ENCODE results near the gene WSB1. TPM values are rescaled to one million over a fixed set of nuclear protein-coding genes. Genes with fewer than 3 reads are reported as not detected.
A peak's percentile ranks its signal among the peaks of the same experiment; 100 is the strongest.

The WSB1 gene
- total and polyA plus RNA-seq, 9 of the 15 experiments (the other 6 are each of a cell fraction or from before 2014, with no cell fraction given) = 22.8 to 229 (median 81.1) TPM

DNA sequence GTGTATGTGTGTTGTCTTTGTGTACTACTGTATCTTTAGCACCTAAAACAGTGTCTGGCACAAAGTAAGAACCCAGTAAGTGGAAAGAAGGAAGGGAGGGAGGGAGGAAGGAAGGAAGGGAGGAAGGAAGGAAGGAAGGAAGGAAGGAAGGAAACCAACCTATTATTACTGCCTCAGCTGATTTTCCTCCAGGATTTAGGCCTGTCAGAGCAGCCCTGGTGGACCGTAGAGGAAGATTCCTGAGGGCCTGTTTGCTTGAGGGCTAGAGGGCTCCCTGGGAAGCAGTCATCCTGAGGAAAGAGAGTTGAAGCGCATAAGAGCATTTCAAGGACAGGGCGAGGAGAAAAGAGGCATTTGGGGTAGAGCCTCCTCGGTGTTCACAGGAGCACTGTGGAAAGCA lies 61.5 kb downstream of the WSB1 start:
- no TSS peak for BruUV-seq (replicated peaks)
- intact Hi-C loops (cut with micrococcal nuclease) (loop anchor here (10.0 kb wide), 1 partner anchor 189 kb away; no protein-coding TSS in a partner anchor), in situ Hi-C loops (cut with MboI) (no loop called here)

More for the DNA sequence above, 61.5 kb downstream of the WSB1 start:
- peaks cover 30 to 38% of the 10 kb centered on the region in 2 experiments for H3K4me1 ChIP-seq (replicated peaks in 1 of 2; ENCODE audit: control insufficient read depth in 2 of 2, insufficient read depth in 2 of 2, low read length in 2 of 2)
- TF ChIP-seq, protein P1, sequence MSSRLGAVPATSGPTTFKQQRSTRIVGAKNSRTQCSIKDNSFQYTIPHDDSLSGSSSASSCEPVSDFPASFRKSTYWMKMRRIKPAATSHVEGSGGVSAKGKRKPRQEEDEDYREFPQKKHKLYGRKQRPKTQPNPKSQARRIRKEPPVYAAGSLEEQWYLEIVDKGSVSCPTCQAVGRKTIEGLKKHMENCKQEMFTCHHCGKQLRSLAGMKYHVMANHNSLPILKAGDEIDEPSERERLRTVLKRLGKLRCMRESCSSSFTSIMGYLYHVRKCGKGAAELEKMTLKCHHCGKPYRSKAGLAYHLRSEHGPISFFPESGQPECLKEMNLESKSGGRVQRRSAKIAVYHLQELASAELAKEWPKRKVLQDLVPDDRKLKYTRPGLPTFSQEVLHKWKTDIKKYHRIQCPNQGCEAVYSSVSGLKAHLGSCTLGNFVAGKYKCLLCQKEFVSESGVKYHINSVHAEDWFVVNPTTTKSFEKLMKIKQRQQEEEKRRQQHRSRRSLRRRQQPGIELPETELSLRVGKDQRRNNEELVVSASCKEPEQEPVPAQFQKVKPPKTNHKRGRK (tag; IDR thresholded peaks at IDR 0.05) = peak; percentile 58; the same call in 1 of the 2 replicates
- peak; percentile 49 for TF ChIP-seq ZNF316 (IDR thresholded peaks at IDR 0.05)
- TF ChIP-seq MTA3 (IDR thresholded peaks at IDR 0.05; ENCODE audit: borderline replicate concordance) = no peak
- TF ChIP-seq C11orf30 (IDR thresholded peaks at IDR 0.05; ENCODE audit: low read depth) = peak; percentile 25; the same call in 1 of the 2 replicates
- no peaks in the 10 kb centered on the region for H4K20me1 ChIP-seq (replicated peaks; ENCODE audit: control insufficient read depth, insufficient read depth, low read length)
- no peaks in the 10 kb centered on the region for H3K9me1 ChIP-seq (ENCODE audit: control insufficient read depth, insufficient read depth, low read length)
- ATAC-seq = no peak
- H3K4me3 ChIP-seq = no peak overlapping the region
- ChIA-PET CTCF (ENCODE audit: low intra/inter-chr PET ratio) (interaction anchor here (2.4 to 3.3 kb wide), 2 partner anchors 244 to 247 kb away, joined by 17 to 27 read pairs; no protein-coding TSS in a partner anchor), POLR2A (interaction anchor here (0.6 to 0.7 kb wide), 3 partner anchors 15 to 134 kb away, joined by 3 read pairs; no protein-coding TSS in a partner anchor)
- H3K9ac ChIP-seq (ENCODE audit: insufficient read depth in 1 of 2, low read depth in 2 of 2, low read length in 2 of 2) = peak overlapping the region; percentile 14 to 18; a peak in 2 of 4 replicates
- H3K27me3 ChIP-seq (ENCODE audit: control insufficient read depth in 2 of 2, insufficient read depth in 2 of 2, low read length in 2 of 2) = no peaks in the 10 kb centered on the region
- 57% methylated on average over 4 of the region's 4 CpGs for WGBS (ENCODE audit: insufficient coverage, low coverage, missing lambda C conversion rate)
- H3K9me3 ChIP-seq (replicated peaks; ENCODE audit: control insufficient read depth, insufficient read depth, low read depth, low read length) = 0 out of 2 replicates have a peak, but pooled peaks cover 7% of the 10 kb centered on the region
- H3K36me3 ChIP-seq (ENCODE audit: control insufficient read depth, insufficient read depth, low read length) = peaks cover 17% of the 10 kb centered on the region
- H2AFZ ChIP-seq (ENCODE audit: low read depth, low read length) = peak overlapping the region; percentile 15; the same call in 1 of the 2 replicates
- 0 out of 3 replicates have a peak overlapping the region, but pooled peaks have one; percentile 32 for H3K27ac ChIP-seq (ENCODE audit: extremely low read depth, low read depth, low read length)
- no peak for FAIRE-seq
- no peak overlapping the region for H3K4me2 ChIP-seq (ENCODE audit: insufficient read depth, low read length)
- no peak for DNase-seq (ENCODE audit: extremely low read depth in 1 of 4, low spot score in 3 of 4)
- peaks cover 29% of the 10 kb centered on the region for H3K79me2 ChIP-seq (ENCODE audit: control insufficient read depth, insufficient read depth, low read length)
